Measurements from ENCODE around the gene SNAPC4. TPM values are rescaled to one million over a fixed set of nuclear protein-coding genes. Genes with fewer than 3 reads are reported as not detected.

Gene SNAPC4
- total RNA-seq, 1 experiment from 2014 or later, result 10.8 TPM

GRCh38 chr9:136370037-136370436, 29.9 kb downstream of the SNAPC4 start:
- Histone ChIP-seq H3K36me3 (ENCODE audit: control insufficient read depth, insufficient read depth, low read length) (no peaks in the 10 kb centered on the region), H3K9me3 (ENCODE audit: control insufficient read depth, insufficient read depth, low read depth, low read length) (no peaks in the 10 kb centered on the region), H3K27me3 (ENCODE audit: control insufficient read depth, insufficient read depth, low read length) (no peaks in the 10 kb centered on the region), H3K4me1 (ENCODE audit: control insufficient read depth, insufficient read depth, low read length) (no peaks in the 10 kb centered on the region), H3K27ac (ENCODE audit: low read length) (no peak overlapping the region), H3K4me3 (ENCODE audit: low read depth in 2 of 2, low read length in 2 of 2) (no peak overlapping the region)
- DNase-seq (ENCODE audit: low read depth, low spot score), result no peak
- in situ Hi-C loops (cut with HindIII; ENCODE audit: low pct_unique_long_range_greater_than_20kb, low sequenced_read_pairs) (no loop called here), intact Hi-C loops (cut with micrococcal nuclease; ENCODE audit: unreplicated experiment) (no loop called here)
- BruUV-seq (replicated peaks), result no TSS peak
- POLR2A ChIA-PET, result no interaction called here
- ATAC-seq, result no peak
- CTCF ChIA-PET, result no interaction called here
- TF ChIP-seq SIN3A (IDR thresholded peaks at IDR 0.05; ENCODE audit: borderline replicate concordance, insufficient read depth, low read depth, low read length) (no peak), POLR2AphosphoS5 (IDR thresholded peaks at IDR 0.05; ENCODE audit: low read depth, low read length) (no peak), CTCF (IDR thresholded peaks at IDR 0.05) (no peak), TCF7L2 (IDR thresholded peaks at IDR 0.05; ENCODE audit: low read depth, low read length) (no peak), REST (IDR thresholded peaks at IDR 0.05; ENCODE audit: insufficient read depth in 1 of 2, low read depth in 2 of 2, low read length in 1 of 2) (no peak)

- intact Hi-C loops (cut with micrococcal nuclease; ENCODE audit: unreplicated experiment) (no loop called here), in situ Hi-C loops (cut with HindIII; ENCODE audit: low pct_unique_long_range_greater_than_20kb, low sequenced_read_pairs) (no loop called here)
- ATAC-seq (no peak), DNase-seq (ENCODE audit: low read depth, low spot score) (no peak)
- Histone ChIP-seq H3K27ac (ENCODE audit: low read length) (no peak overlapping the region), H3K27me3 (ENCODE audit: control insufficient read depth, insufficient read depth, low read length) (no peaks in the 10 kb centered on the region), H3K36me3 (ENCODE audit: control insufficient read depth, insufficient read depth, low read length) (no peaks in the 10 kb centered on the region; the same call in 1 of the 2 replicates), H3K4me1 (ENCODE audit: control insufficient read depth, insufficient read depth, low read length) (peaks cover 5% of the 10 kb centered on the region; the same call in 1 of the 2 replicates), H3K9me3 (ENCODE audit: control insufficient read depth, insufficient read depth, low read depth, low read length) (no peaks in the 10 kb centered on the region), H3K4me3 (ENCODE audit: low read depth in 2 of 2, low read length in 2 of 2) (no peak overlapping the region)
- ChIA-PET CTCF (no interaction called here), POLR2A (no interaction called here)
- no TSS peak for BruUV-seq (replicated peaks)
- no peak for TF ChIP-seq REST (IDR thresholded peaks at IDR 0.05; ENCODE audit: insufficient read depth in 1 of 2, low read depth in 2 of 2, low read length in 1 of 2)
- TF ChIP-seq TCF7L2 (IDR thresholded peaks at IDR 0.05; ENCODE audit: low read depth, low read length), result no peak
- TF ChIP-seq CTCF (IDR thresholded peaks at IDR 0.05), result no peak
- no peak for TF ChIP-seq SIN3A (IDR thresholded peaks at IDR 0.05; ENCODE audit: borderline replicate concordance, insufficient read depth, low read depth, low read length)
These were observed 31.8 kb downstream of the SNAPC4 start for GRCh38 chr9:136368190-136368589.
